Retinal pigment epithelial cell (primary cell): ENCODE data around the gene ZGLP1.
"Not testable (repeated sequence)": the region's sequence is repeated elsewhere in the genome, so short reads cannot be mapped to it uniquely, and the experiment has no call there.

Experiments used
- DNase-seq: peaks from one replicate; pipeline ENCODE4 v3.0.0-alpha.2; 2010; ENCODE audit warnings: low read depth
- H3K4me3 ChIP-seq: 2 replicates; pipeline ENCODE4 v1.5.1; 2011; ENCODE audit warnings: mild to moderate bottlenecking, low read length, control low read depth, moderate library complexity
- TF ChIP-seq, protein P1 (sequence below): conservative IDR thresholded peaks from 2 replicates; pipeline ENCODE4 v1.5.1; 2011; ENCODE audit warnings: low read depth, low read length, control low read depth, inconsistent platforms

The ZGLP1 gene

DNA sequence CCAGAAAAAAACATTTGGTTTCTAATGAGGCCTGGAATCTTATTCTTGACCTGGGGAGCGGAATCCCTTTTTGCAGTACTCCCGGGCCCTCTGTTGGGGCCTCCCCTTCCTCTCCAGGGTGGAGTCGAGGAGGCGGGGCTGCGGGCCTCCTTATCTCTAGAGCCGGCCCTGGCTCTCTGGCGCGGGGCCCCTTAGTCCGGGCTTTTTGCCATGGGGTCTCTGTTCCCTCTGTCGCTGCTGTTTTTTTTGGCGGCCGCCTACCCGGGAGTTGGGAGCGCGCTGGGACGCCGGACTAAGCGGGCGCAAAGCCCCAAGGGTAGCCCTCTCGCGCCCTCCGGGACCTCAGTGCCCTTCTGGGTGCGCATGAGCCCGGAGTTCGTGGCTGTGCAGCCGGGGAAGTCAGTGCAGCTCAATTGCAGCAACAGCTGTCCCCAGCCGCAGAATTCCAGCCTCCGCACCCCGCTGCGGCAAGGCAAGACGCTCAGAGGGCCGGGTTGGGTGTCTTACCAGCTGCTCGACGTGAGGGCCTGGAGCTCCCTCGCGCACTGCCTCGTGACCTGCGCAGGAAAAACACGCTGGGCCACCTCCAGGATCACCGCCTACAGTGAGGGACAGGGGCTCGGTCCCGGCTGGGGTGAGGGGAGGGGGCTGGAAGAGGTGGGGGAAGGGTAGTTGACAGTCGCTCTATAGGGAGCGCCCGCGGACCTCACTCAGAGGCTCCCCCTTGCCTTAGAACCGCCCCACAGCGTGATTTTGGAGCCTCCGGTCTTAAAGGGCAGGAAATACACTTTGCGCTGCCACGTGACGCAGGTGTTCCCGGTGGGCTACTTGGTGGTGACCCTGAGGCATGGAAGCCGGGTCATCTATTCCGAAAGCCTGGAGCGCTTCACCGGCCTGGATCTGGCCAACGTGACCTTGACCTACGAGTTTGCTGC, 22.5 kb downstream of the ZGLP1 start, which contains the start of gene ICAM4:
Gene ICAM4, plus strand, starts transcription at position 153 of the 935 bp plus-strand sequence. Its CDS starts 58 bp downstream, at position 211.
- DNase-seq: no peak
- TF ChIP-seq, protein P1, sequence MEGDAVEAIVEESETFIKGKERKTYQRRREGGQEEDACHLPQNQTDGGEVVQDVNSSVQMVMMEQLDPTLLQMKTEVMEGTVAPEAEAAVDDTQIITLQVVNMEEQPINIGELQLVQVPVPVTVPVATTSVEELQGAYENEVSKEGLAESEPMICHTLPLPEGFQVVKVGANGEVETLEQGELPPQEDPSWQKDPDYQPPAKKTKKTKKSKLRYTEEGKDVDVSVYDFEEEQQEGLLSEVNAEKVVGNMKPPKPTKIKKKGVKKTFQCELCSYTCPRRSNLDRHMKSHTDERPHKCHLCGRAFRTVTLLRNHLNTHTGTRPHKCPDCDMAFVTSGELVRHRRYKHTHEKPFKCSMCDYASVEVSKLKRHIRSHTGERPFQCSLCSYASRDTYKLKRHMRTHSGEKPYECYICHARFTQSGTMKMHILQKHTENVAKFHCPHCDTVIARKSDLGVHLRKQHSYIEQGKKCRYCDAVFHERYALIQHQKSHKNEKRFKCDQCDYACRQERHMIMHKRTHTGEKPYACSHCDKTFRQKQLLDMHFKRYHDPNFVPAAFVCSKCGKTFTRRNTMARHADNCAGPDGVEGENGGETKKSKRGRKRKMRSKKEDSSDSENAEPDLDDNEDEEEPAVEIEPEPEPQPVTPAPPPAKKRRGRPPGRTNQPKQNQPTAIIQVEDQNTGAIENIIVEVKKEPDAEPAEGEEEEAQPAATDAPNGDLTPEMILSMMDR: no peak
- H3K4me3 ChIP-seq: no peak within 1 kb of the TSS

- DNase-seq: no peak
- TF ChIP-seq, protein P1: no peak
- no peak overlapping the region for H3K4me3 ChIP-seq
Observed at GRCh38 chr19:10285393-10285792, 24.2 kb downstream of the ZGLP1 start.

DNA sequence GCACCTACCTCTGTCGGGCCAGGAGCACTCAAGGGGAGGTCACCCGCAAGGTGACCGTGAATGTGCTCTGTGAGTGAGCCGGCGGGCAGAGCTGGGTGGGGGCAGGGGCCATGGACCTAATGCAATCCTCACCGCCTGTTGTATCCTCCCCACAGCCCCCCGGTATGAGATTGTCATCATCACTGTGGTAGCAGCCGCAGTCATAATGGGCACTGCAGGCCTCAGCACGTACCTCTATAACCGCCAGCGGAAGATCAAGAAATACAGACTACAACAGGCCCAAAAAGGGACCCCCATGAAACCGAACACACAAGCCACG, 24.7 kb downstream of the ZGLP1 start:
- TF ChIP-seq, protein P1: no peak
- DNase-seq: no peak
- no peak overlapping the region for H3K4me3 ChIP-seq

DNA sequence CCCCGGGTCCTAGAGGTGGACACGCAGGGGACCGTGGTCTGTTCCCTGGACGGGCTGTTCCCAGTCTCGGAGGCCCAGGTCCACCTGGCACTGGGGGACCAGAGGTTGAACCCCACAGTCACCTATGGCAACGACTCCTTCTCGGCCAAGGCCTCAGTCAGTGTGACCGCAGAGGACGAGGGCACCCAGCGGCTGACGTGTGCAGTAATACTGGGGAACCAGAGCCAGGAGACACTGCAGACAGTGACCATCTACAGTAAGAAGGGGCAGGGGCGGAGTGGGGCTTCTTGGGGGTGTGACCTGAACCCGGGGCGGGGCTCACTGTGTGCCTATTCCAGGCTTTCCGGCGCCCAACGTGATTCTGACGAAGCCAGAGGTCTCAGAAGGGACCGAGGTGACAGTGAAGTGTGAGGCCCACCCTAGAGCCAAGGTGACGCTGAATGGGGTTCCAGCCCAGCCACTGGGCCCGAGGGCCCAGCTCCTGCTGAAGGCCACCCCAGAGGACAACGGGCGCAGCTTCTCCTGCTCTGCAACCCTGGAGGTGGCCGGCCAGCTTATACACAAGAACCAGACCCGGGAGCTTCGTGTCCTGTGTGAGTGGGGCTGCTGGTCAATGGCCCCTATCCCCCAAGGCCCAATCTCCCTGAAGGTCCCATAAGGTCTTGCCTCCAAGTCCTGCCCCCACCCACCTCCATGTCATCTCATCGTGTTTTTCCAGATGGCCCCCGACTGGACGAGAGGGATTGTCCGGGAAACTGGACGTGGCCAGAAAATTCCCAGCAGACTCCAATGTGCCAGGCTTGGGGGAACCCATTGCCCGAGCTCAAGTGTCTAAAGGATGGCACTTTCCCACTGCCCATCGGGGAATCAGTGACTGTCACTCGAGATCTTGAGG, 25.3 kb downstream of the ZGLP1 start:
- TF ChIP-seq, protein P1: no peak
- no peak for DNase-seq
- H3K4me3 ChIP-seq: no peak overlapping the region

- no peak overlapping the region for H3K4me3 ChIP-seq
- DNase-seq: no peak
- TF ChIP-seq, protein P1: no peak
Observed at GRCh38 chr19:10283301-10284064, 26.1 kb downstream of the ZGLP1 start.

DNA sequence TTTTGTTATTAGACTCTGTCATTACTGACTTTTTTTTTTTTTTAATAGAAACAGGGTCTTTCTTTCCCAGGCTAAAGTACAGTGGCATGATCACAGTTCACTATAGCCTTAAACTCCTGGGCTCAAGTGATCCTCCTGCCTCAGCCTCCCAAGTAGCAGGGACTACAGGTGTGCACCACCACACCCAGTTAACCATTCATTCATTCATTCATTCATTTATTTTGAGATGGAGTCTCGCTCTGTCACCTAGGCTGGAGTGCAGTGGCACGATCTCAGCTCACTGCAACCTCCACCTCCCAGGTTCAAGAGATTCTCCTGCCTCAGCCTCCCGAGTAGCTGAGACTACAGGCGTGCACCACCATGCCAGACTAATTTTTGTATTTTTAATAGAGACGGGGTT, 27.6 kb downstream of the ZGLP1 start:
- not testable (repeated sequence) for H3K4me3 ChIP-seq, DNase-seq
